Liver (tissue), 9 donors: ENCODE measurements around the gene CHST3. TPM values are rescaled to one million over a fixed set of nuclear protein-coding genes. Genes with fewer than 3 reads are reported as not detected.

Experiments
- DNase-seq: peaks from one replicate; pipeline ENCODE4 v3.0.0-alpha.2; 2017; ENCODE audit warnings: low spot score
- H3K27ac ChIP-seq, 2 donors: one replicate each; pipeline ENCODE4 v1.7.0; 2013; ENCODE audit warnings: inconsistent platforms in 2 of 2, low read length in 2 of 2, control low read depth in 1 of 2, low read depth in 1 of 2, mild to moderate bottlenecking in 1 of 2
- H3K27me3 ChIP-seq, 4 donors: one replicate each; pipeline versions ENCODE4 v1.6.1 to v1.7.0; 2013; ENCODE audit warnings: low read length in 3 of 4, inconsistent platforms in 1 of 4, mild to moderate bottlenecking in 1 of 4, moderate library complexity in 1 of 4; ENCODE audit not compliant: control insufficient read depth in 4 of 4, insufficient read depth in 4 of 4
- H3K36me3 ChIP-seq, 4 donors: one replicate each; pipeline versions ENCODE4 v1.6.1 to v1.7.0; 2013; ENCODE audit warnings: low read length in 3 of 4, mild to moderate bottlenecking in 3 of 4, low read depth in 1 of 4, moderate library complexity in 1 of 4; ENCODE audit not compliant: control insufficient read depth in 4 of 4, insufficient read depth in 3 of 4
- H3K4me1 ChIP-seq, 4 donors: one replicate each; pipeline versions ENCODE4 v1.6.1 to v1.7.0; 2013; ENCODE audit warnings: low read length in 3 of 4, mild to moderate bottlenecking in 3 of 4, moderate library complexity in 1 of 4; ENCODE audit not compliant: control insufficient read depth in 4 of 4, insufficient read depth in 4 of 4
- H3K4me3 ChIP-seq, 3 donors: one replicate each; pipeline versions ENCODE4 v1.6.1 to v1.7.0; 2013; ENCODE audit warnings: low read length in 3 of 3, control low read depth in 1 of 3, low read depth in 1 of 3, mild to moderate bottlenecking in 1 of 3
- H3K9ac ChIP-seq, 2 donors: one replicate each; pipeline ENCODE4 v1.7.0; 2013; ENCODE audit warnings: low read length in 2 of 2, mild to moderate bottlenecking in 2 of 2, moderate library complexity in 2 of 2, control low read depth in 1 of 2, low read depth in 1 of 2
- H3K9me3 ChIP-seq, 4 donors: one replicate each; pipeline versions ENCODE4 v1.6.1 to v1.7.0; 2013; ENCODE audit warnings: low read length in 3 of 4; ENCODE audit not compliant: control insufficient read depth in 4 of 4
- GABPA ChIP-seq, 2 donors: IDR thresholded peaks in 1 of 2; conservative IDR thresholded peaks in 1 of 2; 2 replicates each; pipeline ENCODE4 v1.6.1; 2016; ENCODE audit warnings: antibody characterized with exemption in 2 of 2, mild to moderate bottlenecking in 1 of 2, moderate library complexity in 1 of 2
- HNF4A ChIP-seq, 2 donors: conservative IDR thresholded peaks; 2 replicates each; pipeline ENCODE4 v1.6.1; 2016; ENCODE audit warnings: antibody characterized with exemption in 2 of 2, mild to moderate bottlenecking in 2 of 2
- HNF4G ChIP-seq: IDR thresholded peaks from 2 replicates; pipeline ENCODE4 v1.6.1; 2016; ENCODE audit warnings: antibody characterized with exemption
- JUND ChIP-seq, 2 donors: IDR thresholded peaks; 2 replicates each; pipeline ENCODE4 v1.6.1; 2016; ENCODE audit warnings: antibody characterized with exemption in 2 of 2
- MAX ChIP-seq: IDR thresholded peaks from 2 replicates; pipeline ENCODE4 v1.6.1; 2016; ENCODE audit warnings: antibody characterized with exemption
- RAD21 ChIP-seq, 2 donors: IDR thresholded peaks; 2 replicates each; pipeline ENCODE4 v1.6.1; 2016; ENCODE audit warnings: antibody characterized with exemption in 2 of 2, mild to moderate bottlenecking in 2 of 2
- REST ChIP-seq: IDR thresholded peaks from 2 replicates; pipeline ENCODE4 v1.6.1; 2016; ENCODE audit warnings: antibody characterized with exemption, mild to moderate bottlenecking
- TAF1 ChIP-seq: conservative IDR thresholded peaks from 2 replicates; pipeline ENCODE4 v1.6.1; 2016; ENCODE audit warnings: antibody characterized with exemption, mild to moderate bottlenecking
- ZBTB33 ChIP-seq: IDR thresholded peaks from 2 replicates; pipeline ENCODE4 v1.6.1; 2016; ENCODE audit warnings: antibody characterized with exemption
- WGBS: extraction: QIAGEN DNeasy Blood & Tissue Kit; methylation state at CpG from one replicate; pipeline ENCODE4 v1.1.7; 2013; 5-methylcytosine and 5-hydroxymethylcytosine counted together
- polyA plus RNA-seq, 2 donors: library from polyadenylated mRNA; stranded (reverse) in 1 of 2; unstranded in 1 of 2; fragments of 200-250 nt in 1 of 2; fragments of >200 nt in 1 of 2; fragmentation: Nextera tagmentation in 1 of 2; extraction: Ambion mirVana in 1 of 2; gene quantifications; one replicate each; pipeline versions ENCODE4 v1.2.1 to v1.2.3, GENCODE V29; 2013 to 2015
- total RNA-seq, 2 donors: library from RNA; depleted of rRNA; stranded (reverse); fragments of >200 nt; gene quantifications; one replicate each; pipeline ENCODE4 v1.2.3, GENCODE V29; 2014
- donor health status: healthy.
- donor health status: healthy.
- donor health status: healthy.
- donor health status: healthy.
- donor health status: healthy.

Gene CHST3
- total and polyA plus RNA-seq, 4 donors: 0.29 to 4.3 (median 1.5) TPM

GRCh38 chr10:71921324-71922027, 42.7 kb upstream of the CHST3 start (continued):
- TF ChIP-seq REST: no peak
- no peak for TF ChIP-seq TAF1

- H3K4me3 ChIP-seq: no peak overlapping the region
- H3K27me3 ChIP-seq: no peaks in the 10 kb centered on the region
- H3K9me3 ChIP-seq: no peaks in the 10 kb centered on the region
- H3K4me1 ChIP-seq: no peaks in the 10 kb centered on the region
- DNase-seq: no peak
- WGBS: 75% methylated on average over 7 of the region's 7 CpGs
- TF ChIP-seq HNF4G: no peak
- no peak for TF ChIP-seq GABPA (IDR thresholded peaks at IDR 0.05 in 1 of 2, conservative IDR thresholded peaks at IDR 0.05 in 1 of 2)
- TF ChIP-seq HNF4A (conservative IDR thresholded peaks at IDR 0.05): no peak
- H3K27ac ChIP-seq: no peak overlapping the region
- no peaks in the 10 kb centered on the region for H3K36me3 ChIP-seq
- no peak overlapping the region for H3K9ac ChIP-seq
Measured at GRCh38 chr10:71923138-71923692, 41.0 kb upstream of the CHST3 start.

- Histone ChIP-seq H3K36me3 (no peaks in the 10 kb centered on the region), H3K27me3 (no peaks in the 10 kb centered on the region), H3K9ac (no peak overlapping the region), H3K4me1 (no peaks in the 10 kb centered on the region), H3K27ac (no peak overlapping the region), H3K9me3 (no peaks in the 10 kb centered on the region), H3K4me3 (no peak overlapping the region)
- WGBS: 92% methylated on average over 3 of the region's 3 CpGs
- no peak for DNase-seq
- TF ChIP-seq ZBTB33 (no peak), JUND (IDR thresholded peaks at IDR 0.05) (no peak)
Measured at GRCh38 chr10:71924771-71925170, 39.4 kb upstream of the CHST3 start.

GRCh38 chr10:71927159-71927558, 37.0 kb upstream of the CHST3 start:
- no peak overlapping the region for H3K9ac ChIP-seq
- H3K4me3 ChIP-seq: no peak overlapping the region
- H3K36me3 ChIP-seq: no peaks in the 10 kb centered on the region
- no peaks in the 10 kb centered on the region for H3K27me3 ChIP-seq
- no peak for DNase-seq
- TF ChIP-seq HNF4G (no peak), MAX (no peak), ZBTB33 (no peak), RAD21 (IDR thresholded peaks at IDR 0.05) (no peak)
- peaks cover 0 to under 1% (median 0%) of the 10 kb centered on the region in 4 donors for H3K9me3 ChIP-seq
- no peak overlapping the region for H3K27ac ChIP-seq
- WGBS: 64% methylated on average over 4 of the region's 4 CpGs
- H3K4me1 ChIP-seq: no peaks in the 10 kb centered on the region
